Activated CD4-positive, alpha-beta T cell treated with anti-CD3 and anti-CD28 coated beads, Interleukin-2, amount 50 U/mL, for 16 hours (primary cell): ENCODE measurements around the gene KLF15.

ENCODE experiments used
- DNase-seq: peaks from one replicate; pipeline ENCODE4 v3.0.0-alpha.2; 2020

The KLF15 gene

DNA sequence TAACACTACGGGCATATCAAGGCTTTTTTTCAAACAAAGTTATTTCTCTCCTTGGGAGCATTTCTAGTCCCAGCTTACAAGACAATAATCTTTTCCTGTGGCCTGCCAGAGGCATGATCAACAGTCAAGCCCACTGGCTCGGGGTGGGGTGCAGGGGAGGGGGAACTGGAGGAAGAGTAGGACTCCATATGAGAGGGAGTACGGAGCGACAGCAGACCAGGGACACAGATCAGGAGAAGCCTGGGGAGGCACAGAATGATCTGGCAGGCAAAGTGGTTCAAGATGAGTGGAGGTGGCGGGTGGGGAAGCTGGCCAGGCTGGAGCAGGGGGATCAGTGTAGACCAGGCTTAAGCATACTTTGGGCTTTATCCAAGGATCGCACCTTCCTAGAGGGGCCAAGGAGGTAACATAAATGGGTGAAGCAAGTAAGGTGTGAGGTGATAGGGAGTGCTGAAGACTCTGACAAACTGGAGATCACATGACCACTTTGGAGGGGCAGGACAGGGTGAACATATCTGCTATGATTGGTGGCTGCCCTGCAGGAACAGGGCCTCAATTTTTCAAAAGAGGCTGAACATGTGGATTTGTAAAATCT, 37.4 kb downstream of the KLF15 start:
- DNase-seq, result no peak

DNA sequence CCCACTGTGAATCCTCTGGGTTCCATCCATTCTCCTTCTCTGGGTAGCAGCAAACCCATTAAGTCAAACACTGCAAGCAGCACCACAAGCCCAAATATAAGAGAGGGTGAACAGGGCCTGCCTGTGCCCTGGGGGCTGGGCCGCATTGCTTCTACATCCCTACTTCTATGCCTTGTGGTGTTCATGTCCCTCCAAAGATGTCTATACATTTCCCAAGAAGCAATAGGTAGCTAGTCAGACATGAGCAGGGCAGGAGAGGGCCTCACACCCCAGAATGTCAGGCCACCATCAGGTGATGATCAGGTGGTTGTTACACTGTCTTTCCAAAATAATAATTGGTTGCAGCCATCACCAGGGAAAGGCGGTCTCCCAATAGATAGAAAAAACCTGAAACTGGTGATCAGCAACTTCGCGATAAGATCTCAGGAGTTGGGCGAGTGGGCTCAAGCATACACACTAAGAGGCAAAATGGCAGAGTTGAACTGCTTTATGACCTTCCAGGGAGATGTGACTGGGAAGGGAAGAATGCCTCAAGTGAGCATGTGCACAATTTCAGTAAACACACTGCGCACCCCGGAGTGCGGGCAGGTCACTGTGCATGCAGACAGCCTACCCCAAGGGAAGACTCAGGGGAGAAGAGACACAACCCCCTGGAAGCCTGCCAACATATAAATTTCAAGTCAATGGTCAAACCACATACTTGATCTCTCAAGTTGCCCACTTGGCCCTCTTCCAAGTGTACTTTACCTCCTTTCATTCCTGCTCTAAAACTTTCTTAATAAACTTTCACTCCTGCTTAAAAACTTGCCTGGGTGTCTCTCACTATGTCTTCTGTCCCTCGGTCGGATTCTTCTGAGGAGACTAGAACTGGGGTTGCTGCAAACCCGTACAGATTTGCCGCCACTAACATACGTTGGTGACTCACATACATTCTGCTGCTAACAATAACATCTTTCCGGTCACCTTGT, 39.9 kb downstream of the KLF15 start:
- DNase-seq, result no peak

DNA sequence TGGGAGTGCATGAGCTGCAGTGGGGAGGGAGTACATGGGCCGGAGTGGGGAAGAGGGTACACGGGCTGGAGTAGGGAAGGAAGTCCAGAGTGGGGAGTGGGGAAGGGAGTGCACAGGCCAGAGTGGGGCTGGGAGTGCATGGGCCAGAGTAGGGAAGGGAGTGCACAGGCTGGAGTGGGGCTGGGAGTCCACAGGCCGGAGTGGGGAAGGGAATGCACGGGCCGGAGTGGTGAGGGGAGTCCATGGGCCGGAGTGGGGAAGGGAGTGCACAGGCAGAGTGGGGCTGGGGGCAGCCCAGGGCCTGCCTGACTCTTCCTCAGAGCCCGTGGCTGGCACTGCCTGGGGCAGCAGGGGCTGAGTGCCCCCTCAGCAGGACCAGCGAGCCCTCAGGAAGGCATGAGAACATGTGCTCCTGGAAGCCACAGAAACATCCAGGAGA, 40.7 kb downstream of the KLF15 start:
- no peak for DNase-seq

- DNase-seq, result no peak
Observed at GRCh38 chr3:126316031-126316461, 41.2 kb downstream of the KLF15 start.

DNA sequence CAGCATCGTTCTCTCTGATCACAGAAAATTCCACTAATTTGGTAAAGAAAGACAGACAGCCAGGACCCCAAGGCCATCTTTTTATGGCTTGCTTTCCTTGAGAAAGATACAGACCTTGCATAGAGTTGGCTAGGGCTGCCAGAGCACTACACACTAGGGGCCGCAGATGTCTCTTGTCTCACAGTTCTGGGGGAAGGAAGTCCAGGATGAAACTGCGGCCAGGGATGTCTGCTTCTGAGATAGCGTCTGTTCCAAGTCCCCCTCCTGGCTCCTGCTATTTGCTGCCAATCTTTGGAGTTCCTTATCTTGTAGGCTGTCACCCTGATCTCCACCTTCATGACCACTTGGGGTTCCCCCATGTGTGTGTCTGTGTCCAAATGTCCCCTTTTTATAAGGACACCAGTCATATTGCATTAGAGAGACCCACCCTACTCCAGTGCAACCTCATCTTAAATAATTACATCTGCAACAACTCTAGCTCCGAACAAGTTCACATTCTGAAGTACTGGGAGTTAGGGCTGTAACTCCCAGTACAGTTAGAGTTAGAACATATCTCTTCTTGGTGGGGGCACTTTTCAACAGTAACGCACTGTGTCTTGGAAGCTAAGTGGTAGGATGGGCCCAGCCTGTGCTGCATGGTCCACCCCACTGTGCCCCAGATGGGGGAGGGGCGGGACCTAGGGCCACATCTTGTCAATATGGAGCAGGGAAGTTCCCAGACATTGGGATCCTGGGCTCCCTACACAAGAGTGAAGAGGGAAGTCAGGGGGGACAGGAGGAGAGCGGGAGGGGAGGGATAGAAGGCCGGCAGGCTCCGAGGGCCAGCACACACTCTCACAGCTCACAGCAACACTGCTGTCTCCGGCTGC, 42.2 kb downstream of the KLF15 start:
- DNase-seq, result no peak

DNA sequence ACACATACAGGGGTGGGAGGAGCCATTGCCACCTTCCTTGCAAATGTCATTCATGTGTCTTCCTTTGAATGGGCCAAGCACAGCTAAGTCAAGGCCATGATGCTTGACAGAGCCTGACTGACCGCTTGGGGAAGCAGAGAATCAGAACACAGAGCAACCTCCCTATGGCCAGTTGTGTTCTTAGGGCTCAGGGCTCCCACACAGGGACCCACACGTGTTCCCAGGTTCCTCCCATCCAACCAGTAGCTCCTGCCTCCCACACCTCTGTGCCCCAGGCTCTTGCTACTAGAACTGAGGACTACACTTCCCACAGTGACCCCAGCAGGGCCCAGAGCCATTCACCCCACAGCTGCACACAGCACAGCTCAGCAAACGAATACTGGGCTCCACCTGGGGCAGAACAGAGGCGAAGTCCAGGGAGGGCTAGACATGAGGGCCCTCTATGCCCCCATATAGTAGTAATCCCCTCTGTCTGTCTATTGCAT, 42.9 kb downstream of the KLF15 start:
- no peak for DNase-seq

- no peak for DNase-seq
Observed at GRCh38 chr3:126313580-126314304, 43.5 kb downstream of the KLF15 start.

GRCh38 chr3:126313166-126313565, 44.0 kb downstream of the KLF15 start:
- no peak for DNase-seq

GRCh38 chr3:126312341-126312740, 44.9 kb downstream of the KLF15 start:
- DNase-seq, result no peak

DNA sequence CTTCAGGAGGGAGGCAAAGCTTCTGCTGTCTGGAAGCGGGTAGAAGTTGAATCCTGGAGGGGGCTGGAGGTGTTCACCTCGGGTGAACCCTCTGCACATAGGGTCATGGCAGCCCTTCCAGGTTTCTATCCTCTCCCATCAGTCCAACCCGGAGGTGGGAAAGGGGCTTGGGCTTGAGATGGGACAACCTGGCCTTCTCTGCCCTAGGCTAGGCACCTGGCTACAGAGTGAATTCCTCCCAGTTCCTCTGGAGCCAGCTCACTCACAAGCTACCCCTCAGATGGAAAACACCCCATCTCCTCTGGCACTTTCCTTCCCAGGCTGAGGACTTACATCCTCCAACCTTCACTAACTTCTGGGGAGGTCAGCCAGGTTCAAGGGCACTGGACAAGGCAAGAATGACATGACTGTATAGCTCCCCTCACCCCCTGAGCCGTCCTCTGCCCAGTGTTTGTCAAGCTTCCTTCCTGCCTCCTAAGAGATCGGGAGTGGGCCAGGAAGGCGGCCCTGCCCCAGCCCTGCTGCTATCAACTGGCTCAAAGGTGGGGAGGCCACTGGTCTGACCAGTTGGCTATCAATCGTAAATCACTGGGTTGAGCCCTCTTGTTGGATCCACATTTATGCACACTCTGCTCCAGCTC, 45.8 kb downstream of the KLF15 start:
- no peak for DNase-seq

DNA sequence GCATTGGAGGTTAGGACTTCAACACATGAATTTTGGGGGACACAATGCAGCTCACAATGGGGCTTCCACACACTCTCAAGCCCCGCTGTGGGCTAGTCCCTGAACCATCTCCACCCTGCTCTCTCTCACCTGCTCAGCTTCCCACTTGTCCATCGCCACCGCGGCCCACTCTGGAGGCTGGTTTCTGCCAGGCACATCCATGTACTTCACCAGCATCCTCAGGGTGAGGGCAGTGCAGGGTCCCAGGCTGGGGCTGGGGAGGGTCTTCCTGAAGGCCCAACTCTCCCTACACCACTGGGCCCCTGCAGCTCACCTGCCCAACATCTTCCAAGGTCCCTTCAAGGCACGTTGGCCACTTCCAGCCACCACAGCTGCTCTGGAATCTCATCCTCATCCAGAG, 46.4 kb downstream of the KLF15 start:
- DNase-seq, result no peak

DNA sequence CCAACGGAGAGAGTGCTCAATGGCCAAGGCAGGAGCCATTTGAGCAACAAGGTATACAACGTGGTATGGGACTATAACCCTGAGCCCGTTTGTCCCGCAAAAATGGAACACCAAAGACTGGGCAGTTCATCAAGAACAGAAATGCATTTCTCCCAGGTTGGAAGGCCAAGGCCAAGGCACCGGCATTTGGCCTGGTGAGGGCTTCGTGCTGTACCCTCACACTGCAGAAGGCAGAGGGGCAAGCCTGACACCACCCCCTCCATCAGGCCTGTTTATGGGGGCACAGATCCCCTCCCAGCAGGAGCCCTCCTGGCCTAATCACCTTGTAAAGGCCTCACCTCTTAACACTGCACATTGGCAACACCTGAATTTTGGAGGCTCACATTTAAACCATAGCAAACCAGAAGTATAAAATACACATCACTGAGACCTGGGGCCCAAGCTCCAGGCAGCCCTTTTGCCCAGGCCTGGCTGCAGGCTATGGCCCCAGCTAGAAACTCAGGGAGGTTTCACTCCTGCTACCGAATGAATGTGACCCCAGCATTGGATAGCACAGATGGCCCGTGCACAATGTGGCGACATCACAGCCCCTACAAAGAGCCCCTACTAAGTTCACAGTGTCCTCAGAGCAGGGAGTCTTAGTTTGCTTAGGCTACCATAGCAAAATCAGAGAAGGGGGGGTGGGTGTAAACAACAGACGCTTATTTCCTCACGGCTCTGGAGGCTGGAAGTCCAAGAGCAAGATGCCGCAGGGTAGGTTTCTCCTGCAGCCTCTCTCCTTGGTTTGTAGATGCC, 47.1 kb downstream of the KLF15 start:
- no peak for DNase-seq

GRCh38 chr3:126309165-126309564, 48.0 kb downstream of the KLF15 start:
- no peak for DNase-seq

DNA sequence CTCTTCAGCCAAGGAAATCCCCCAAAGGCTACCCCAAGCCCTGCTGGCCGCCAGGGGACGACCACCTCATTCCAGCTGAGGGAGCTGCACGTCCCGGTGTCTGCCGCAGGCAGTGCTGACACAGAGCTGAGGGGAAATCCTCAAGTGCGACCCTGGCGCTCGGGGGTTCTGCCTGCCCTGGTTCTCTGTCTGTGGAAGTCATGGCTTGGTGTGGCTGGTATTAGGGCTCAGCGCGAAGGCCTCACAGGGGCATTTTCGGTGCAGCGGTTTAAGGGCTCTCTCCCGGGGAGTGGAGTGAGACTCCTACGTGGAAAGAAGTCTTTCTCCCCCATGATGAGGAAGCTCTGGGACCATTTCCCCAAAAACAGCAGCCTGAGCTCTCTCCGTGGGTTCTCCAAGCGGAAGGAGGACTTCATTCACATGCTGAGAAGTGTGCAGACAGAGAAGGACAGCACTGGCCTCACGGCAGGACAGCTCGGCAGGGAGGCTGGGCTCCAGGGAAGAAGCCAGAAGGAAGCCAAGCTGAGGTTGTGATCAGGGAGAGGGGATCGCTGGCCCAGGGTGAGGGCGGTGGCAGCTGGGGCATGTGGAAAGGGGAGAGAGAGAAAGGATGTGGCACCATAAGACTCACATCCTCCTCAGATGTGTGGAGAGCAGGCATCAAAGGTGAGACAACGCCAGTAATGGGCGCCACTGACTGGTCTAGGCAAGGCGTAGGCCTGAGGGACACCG, 48.6 kb downstream of the KLF15 start:
- no peak for DNase-seq

GRCh38 chr3:126307591-126308393, 49.4 kb downstream of the KLF15 start:
- no peak for DNase-seq

DNA sequence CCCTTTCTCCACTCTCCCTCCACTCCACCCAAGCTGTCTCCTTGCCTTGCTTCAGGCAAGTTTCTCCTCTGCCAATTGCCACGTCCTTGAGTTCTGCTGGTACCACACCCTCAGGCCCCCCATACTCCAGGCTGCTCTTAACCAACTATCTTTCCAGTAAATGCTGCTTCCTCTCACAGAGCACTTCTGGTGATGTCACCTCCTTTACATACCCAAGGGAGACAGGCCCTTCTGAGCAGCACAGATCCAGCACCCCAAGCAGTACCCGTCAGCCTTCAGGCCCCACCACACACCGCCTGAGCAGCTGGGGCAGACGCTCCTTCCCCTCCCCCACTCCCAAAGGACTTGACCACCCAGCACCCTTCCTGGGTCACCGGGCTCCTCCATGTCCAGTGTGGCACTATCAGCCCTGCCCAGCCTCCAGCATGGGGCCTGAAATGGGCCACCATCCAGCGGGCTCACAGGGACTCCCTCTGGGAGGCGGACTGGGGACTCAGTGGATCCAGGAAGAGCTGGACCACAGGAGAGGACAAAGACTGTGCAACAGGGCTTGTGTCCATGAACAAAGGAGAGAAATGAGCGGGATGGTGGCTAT, 50.2 kb downstream of the KLF15 start:
- no peak for DNase-seq

- DNase-seq, result no peak
Observed at GRCh38 chr3:126306397-126306796, 50.8 kb downstream of the KLF15 start.

DNA sequence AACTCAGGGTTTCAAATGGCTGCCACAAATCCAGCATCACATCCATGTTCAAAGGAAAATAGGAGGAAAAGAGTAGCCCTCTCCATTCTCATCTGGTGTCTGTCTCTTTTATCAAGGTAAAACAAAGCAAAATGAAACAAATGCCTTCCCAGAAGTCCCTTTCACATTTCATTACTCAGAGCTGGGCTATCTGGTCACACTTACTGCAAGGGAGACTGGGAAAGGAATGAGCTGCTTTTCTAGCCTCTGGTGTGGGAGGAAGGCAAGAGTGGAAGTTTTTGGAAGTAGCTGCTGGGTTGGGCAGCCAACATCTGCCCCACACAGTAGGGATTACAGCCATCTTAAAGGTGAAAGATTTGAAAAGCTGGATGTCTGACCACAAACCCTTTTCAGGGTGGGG, 51.8 kb downstream of the KLF15 start:
- DNase-seq, result no peak

DNA sequence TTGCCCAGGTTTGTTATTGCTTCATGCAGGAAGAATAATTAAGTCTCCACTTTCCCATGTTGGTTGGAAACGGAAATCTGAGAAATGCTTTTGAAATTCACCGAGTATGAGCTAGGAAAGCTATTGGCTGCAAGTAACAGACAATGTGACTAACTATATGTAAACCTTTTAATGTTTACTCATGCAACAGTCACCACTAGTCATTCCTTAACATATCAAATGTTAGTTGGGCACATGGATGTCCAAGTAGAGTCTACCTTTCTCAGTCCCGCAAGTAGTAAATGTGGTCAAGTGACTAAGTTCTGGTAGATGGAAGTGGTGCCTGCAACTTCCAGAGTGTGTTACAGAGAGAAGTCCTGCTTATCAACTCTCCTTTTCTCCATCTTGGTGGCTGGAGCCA, 52.5 kb downstream of the KLF15 start:
- DNase-seq, result no peak
